Hematopoietic multipotent progenitor cell (in vitro differentiated cells): ENCODE data around the gene TENT5C. TPM values are rescaled to one million over a fixed set of nuclear protein-coding genes. Genes with fewer than 3 reads are reported as not detected.

ENCODE experiments used
- DNase-seq, 3 donors: peaks; one replicate each; pipeline ENCODE4 v3.0.0-alpha.2; 2011 to 2015; ENCODE audit warnings: low read depth in 2 of 3, low spot score in 2 of 3
- total RNA-seq: library from RNA; depleted of rRNA; stranded (reverse); fragments of >200 nt; gene quantifications from one replicate; pipeline ENCODE4 v1.2.3, GENCODE V29; 2012

The TENT5C gene
- total RNA-seq, 1 donor = 12.4 TPM

- DNase-seq = no peak
Observed at GRCh38 chr1:117652421-117652820, 46.6 kb downstream of the TENT5C start.

DNA sequence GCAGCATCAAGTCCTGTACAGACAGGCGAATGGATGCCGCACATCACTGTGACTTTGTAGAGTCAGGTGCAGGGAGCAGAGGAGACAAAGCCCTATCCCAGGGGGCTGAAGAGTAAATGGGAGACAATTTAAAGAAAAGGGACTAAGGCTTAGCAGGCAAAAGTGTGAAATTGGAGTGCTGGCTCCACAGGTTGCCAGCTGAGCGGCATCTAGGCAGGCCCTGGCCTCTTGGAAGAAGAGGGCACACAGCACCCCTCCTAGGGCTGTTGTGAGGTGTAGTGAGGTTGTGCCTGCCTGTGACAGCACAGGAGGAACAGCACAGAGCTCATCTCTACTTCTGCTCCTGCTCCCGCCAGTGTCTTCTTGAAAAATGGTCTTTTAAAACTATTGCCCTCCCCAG lies 47.3 kb downstream of the TENT5C start:
- DNase-seq = no peak

DNA sequence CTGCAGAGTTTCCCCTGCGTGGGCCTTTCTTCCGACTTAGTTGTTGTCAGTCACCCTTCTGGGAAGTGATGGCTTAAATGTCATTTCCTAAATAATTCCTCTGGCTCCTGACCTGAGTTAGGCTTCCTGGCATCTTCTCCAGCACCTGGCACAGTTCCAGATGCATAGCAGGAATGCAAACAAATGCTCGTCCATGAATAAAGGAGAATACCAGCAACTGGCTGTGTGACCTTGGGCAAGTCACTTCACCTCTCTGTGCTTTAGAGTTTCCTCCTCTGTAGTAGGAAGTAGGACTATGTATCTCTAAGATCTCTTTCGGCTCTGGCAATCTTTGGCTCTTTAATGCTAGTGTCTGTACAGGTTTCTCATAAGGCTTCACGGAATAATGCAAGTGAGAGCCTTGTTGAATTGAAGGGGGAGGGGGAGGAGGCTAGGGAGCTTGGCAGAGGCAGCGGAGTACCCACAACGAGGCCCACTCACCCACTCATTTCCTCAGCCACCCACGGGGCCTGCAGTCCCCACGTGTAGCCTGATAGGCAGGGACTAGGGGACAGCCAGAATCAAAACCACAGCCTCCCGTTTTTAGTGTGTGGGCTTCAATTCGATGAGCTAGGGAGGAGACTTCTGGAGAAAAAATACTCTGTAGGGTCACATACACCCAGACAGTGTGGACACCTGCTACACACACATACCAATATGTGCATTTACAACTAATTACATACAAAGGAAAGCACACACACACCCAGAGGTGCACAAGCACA lies 48.1 kb downstream of the TENT5C start:
- DNase-seq = no peak

DNA sequence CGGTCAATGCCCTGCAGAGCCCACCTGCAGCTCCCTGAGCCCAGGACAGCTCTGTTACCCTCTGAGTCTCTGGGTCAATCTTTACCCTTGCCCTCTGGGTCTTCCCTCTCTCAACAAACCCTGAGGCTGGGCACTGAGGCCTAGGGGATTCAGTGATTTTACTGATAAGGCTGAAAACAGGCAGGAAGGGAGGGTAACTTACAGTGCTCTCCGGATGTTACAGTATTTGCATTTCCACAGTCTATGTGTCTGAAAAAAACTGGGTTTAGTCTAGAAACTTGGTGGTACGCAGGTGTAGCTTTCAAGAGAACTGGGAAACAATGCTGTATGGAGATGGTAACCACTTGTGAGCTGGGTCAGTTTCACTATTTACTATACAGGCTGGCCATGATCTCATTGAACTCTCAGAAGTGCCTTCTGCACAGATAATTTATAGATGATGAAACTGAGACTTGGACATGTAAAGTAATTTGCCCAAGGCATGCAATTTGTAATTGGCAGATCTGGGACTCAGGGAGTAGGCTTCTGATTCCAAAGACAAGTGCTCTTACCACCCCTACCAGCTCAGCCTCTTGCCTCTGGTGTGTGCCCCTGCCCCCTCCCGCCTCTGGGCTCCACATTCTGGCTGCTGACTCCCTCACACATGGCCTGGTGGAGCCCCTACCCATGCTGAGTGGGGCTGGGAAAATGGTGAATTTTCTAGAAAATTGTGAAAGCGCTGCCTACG lies 48.8 kb downstream of the TENT5C start:
- no peak for DNase-seq

- no peak for DNase-seq
Observed at GRCh38 chr1:117655220-117655577, 49.4 kb downstream of the TENT5C start.

DNA sequence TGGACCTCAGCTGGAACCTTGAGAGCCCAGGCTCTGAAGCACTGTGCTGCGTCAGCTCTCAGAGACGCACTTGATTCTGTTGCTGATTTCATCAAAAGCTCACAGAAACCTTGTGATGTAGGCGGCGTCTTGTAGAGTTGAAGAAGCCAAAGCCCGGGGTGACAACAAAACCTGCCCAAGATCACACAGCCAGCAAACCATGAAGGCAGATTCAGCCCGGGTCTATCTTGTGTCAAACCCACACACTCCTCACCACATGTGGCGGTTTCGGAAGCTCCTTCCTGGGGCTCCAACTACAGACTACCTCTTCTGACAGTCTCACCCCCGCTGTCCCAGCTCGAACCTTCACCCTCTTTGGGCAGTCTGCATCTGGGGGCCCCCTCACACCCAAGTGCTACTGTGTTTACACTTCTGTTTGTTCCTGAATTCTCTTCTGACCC lies 50.4 kb downstream of the TENT5C start:
- peak in 1 of 3 donors; percentile 64 for DNase-seq

DNA sequence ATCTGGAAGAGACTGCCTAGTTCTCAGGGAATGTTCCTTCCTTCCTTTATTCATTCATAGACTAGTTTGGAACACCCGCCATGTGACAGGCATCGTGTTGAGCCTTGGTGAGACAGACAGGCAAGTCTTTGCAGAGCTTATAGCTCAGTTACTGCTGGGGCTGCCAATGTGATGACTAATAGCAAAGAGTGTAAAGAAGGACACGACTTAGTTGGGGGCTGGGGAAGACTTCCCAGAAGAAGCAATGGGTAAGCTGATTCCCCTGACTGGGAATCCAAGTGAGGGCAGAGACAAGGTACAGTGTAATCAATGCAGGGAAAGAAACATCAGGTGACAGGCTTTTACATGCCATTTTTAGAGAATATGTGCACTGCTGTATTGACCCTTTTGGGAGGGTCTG lies 51.2 kb downstream of the TENT5C start:
- DNase-seq = no peak

DNA sequence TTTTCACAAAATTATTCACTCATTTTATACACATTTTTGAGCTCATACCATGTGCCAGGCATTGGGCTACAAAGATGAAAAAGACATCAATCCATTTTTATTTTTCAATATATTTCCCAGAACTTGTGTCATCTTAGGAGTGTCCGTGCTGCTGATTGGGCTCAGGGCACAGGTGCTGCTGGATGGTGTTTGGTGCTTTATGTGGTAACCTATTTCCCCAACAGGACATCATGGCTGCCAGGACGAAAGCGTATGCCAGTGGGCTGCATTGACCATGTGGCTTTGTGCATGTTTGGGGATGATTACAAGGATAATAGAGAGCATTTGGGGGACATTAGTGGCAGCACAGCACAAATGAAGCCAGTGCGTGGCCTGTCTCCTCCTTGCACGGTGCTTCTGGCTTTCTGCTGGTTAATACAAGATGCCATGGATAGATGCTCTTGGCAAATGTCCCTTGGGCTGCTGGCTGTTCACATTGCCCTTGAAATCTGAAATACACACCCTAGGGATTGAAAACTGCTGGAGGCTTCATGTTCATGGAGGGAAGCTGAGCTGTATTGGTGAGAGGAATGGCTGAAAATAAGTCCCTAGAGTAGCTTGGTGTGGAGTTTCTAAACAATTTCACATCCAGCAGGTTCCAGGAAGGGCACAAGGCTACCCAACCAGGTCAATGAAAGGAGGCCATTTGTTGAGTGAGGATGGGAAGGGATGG lies 52.3 kb downstream of the TENT5C start:
- no peak for DNase-seq

DNA sequence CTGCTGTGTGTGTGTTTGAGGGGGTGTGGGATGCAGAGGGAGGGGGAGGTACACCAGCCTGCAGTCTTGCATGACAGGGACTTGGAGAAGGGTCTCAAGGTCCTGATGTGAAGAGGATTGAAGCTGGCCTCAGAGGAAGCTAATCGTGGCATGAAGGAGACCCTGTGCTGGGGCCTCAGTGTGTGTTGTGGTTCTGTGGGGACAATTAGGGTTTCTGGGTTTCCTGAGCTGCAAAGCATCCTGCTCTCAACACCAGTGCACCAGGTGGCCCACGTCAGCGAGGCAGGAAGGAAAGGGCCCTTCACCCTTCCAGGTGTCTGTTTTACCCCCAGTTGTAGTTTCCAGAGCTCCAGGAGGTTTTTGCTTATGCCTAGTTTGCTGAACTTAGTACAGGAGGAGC lies 52.8 kb downstream of the TENT5C start:
- peak in 2 of 3 donors; percentile 36 to 59 for DNase-seq

DNA sequence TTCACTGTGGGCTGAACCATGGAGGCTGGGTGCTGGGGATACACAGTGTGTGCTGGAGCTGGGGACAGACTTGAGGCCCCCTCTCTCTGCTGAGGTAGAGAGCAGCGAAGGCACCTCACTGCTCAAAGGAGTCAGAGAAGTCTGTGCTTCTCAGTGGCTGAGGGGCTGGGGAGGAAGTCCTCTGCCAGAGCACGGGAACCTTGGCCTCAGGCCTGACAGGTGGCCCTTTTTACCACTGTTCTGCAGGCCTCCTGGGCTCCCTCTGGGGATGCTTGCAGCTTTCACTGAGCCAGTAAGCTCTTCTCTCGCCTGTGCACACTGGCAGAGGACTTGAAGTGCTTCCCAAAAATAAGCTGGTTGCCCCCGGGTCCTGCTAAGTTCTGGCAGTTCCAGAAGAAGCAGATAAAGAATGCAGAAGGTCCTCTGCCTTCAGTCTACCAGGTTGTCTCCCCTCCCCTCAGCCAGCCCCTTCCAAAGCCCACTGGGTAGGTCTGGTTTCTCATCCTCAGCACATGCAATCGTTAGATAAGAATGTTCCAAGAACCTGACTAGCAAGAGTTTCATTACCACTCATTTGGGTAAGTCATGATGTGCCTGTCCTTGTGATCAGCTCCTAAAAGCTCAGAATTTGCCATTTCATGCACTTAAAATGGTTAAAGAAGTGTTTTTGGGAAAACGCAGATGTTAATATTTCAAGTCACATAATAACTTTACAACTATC lies 53.9 kb downstream of the TENT5C start:
- DNase-seq = no peak

DNA sequence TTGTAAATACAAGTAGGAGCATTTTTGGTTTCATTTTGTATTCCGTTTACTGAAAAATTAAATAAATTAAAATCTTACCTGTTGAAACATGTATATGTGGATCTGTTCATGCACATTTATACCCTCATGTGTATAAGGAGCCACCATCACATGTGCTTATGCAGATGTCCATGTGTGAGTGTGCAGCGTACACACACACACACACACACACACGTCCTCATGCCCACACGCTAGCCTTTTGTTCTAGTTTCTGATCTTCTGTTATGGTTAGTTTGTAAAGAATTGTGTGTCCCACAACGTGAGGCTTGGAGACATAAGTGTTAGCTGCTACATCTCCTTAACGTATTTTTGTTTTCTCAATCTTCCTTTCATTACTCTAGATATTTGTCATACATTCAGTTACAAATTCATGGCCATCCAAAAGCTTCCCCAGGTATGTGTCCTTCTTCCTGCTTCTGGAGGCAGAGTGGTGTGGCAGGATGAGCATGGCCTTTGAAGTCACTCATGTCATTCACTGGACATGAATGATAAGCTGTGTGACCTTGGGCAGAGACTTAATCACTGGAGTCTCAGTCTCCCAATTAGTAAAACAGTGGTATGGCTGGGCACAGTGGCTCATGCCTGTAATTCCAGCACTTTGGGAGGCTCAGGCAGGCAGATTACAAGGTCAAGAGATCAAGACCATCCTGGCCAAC lies 54.6 kb downstream of the TENT5C start:
- no peak for DNase-seq

DNA sequence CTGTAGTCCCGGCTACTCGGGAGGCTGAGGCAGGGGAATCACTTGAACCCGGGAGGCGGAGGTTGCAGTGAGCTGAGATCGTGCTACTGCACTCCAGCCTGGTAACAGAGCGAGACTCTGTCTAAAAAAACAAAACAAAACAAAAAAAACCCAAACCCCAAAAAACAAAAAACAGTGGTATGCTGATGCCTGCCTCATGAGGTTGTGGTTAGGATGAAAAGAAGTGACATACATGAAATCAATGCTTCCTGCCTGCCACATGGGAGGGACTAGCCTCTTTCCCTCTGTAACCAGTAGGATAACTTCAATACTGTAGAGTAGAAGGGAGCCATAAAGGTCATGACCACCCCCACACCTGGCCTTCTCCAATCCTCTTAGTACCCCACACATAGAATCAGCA lies 55.2 kb downstream of the TENT5C start:
- DNase-seq = no peak

GRCh38 chr1:117662667-117663066 lies 56.8 kb downstream of the TENT5C start:
- DNase-seq = no peak

- DNase-seq = no peak
Observed at GRCh38 chr1:117663156-117663902, 57.5 kb downstream of the TENT5C start.

DNA sequence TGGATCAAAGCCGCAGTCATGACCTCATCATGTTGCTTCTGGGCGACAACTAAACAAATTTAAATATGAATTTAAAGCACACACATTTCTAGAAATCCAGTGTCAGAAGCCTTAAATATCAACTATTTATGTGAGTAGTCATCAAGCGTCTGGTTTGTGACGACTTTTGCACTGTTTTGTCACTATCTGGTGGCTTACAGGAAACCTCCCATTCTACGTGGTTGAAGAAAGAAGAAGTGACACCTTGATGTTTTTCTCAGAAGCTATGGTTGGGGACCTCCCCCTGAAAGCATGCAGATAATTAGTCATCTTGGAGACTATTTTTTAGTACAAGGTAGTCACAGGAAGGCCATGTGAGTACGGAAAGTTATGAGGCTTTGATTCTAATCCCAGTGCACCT lies 58.5 kb downstream of the TENT5C start:
- peak in 2 of 3 donors; percentile 35 to 54 for DNase-seq

GRCh38 chr1:117665556-117666270 lies 59.9 kb downstream of the TENT5C start:
- DNase-seq = no peak

GRCh38 chr1:117669572-117669971 lies 63.7 kb downstream of the TENT5C start:
- no peak for DNase-seq

- no peak for DNase-seq
Observed at GRCh38 chr1:117670976-117671780, 65.3 kb downstream of the TENT5C start.
